HCT116 (cell line): ENCODE measurements around the gene SLC28A3. TPM values are rescaled to one million over a fixed set of nuclear protein-coding genes. Genes with fewer than 3 reads are reported as not detected.

Experiments
- ATAC-seq: fragments of 200-7000 bp; cut with Tn5 transposase; 2 replicates; pipeline ENCODE4 v1.9.1; 2020; ENCODE audit warnings: mild to moderate bottlenecking, moderate library complexity
- BruUV-seq: library from RNA; stranded (reverse); fragments of 400-500 nt; replicated peaks from 2 replicates; lab custom pipeline; 2021; lab: Mats Ljungman, UMichigan
- CTCF ChIA-PET: fragments of 300-600 bp; sonication (Branson Sonifier 250); formaldehyde crosslinking; loops from one replicate; lab custom pipeline; 2021; ENCODE audit warnings: antibody characterized with exemption; lab: Charles Lee
- POLR2A ChIA-PET: fragments of 300-600, 350-600 bp; sonication (Branson Sonifier 250); formaldehyde crosslinking; loops from one replicate; lab custom pipeline; 2021; ENCODE audit warnings: antibody characterized with exemption; lab: Charles Lee
- RAD21 ChIA-PET, 2 experiments: fragments of 300-600 bp; sonication (Branson Sonifier 250); formaldehyde crosslinking; loops; one replicate each; lab custom pipeline; 2023; ENCODE audit warnings: low total read pairs in 2 of 2; ENCODE audit not compliant: uncharacterized antibody in 2 of 2, unreplicated experiment in 2 of 2, low non-redundant PET in 1 of 2; lab: Charles Lee
- DNase-seq: peaks from one replicate; pipeline ENCODE4 v3.0.0-alpha.2; 2010; ENCODE audit warnings: low read depth, low spot score
- H2AFZ ChIP-seq: fragments of 200-600 bp; shearing (Covaris generic), sonication (generic); 2 replicates; pipeline ENCODE4 v1.6.1; 2017; ENCODE audit warnings: low read depth, mixed run types, mixed read lengths, antibody characterized with exemption, low read length; ENCODE audit not compliant: poor library complexity, severe bottlenecking
- H3K27ac ChIP-seq: 2 replicates; pipeline ENCODE4 v1.5.1; 2012; ENCODE audit warnings: low read depth, low read length
- H3K27me3 ChIP-seq: fragments of 200-600 bp; sonication (generic); 2 replicates; pipeline ENCODE4 v1.6.1; 2016; ENCODE audit warnings: mixed run types, low read length, mixed read lengths; ENCODE audit not compliant: insufficient read depth
- H3K36me3 ChIP-seq, 2 experiments: fragments of 200-500 bp in 1 of 2; fragments of 200-600 bp in 1 of 2; sonication (Bioruptor generic) in 1 of 2; sonication (generic) in 1 of 2; 2 replicates each; pipeline versions ENCODE4 v1.5.1 to v1.6.1; 2014 to 2016; ENCODE audit warnings: low read length in 2 of 2, inconsistent platforms in 1 of 2, mixed read lengths in 1 of 2, mixed run types in 1 of 2; ENCODE audit not compliant: insufficient read depth in 2 of 2, control insufficient read depth in 1 of 2
- H3K4me1 ChIP-seq, 2 experiments: fragments of 200-600 bp in 1 of 2; sonication (generic) in 1 of 2; 2 replicates each; pipeline versions ENCODE4 v1.5.1 to v1.6.1; 2012 to 2017; ENCODE audit warnings: low read length in 2 of 2, inconsistent platforms in 1 of 2, mild to moderate bottlenecking in 1 of 2, mixed read lengths in 1 of 2, mixed run types in 1 of 2, moderate library complexity in 1 of 2; ENCODE audit not compliant: insufficient read depth in 2 of 2, control insufficient read depth in 1 of 2
- H3K4me2 ChIP-seq: fragments of 200-600 bp; sonication (generic); 2 replicates; pipeline ENCODE4 v1.6.1; 2017; ENCODE audit warnings: mixed run types, low read length, mixed read lengths
- H3K4me3 ChIP-seq, 2 experiments: fragments of 200-600 bp in 1 of 2; sonication (generic) in 1 of 2; replicated peaks in 1 of 2; 2 replicates each; pipeline ENCODE4 v1.5.1; 2011 to 2016; ENCODE audit warnings: low read length in 2 of 2, control low read depth in 1 of 2, low read depth in 1 of 2, mild to moderate bottlenecking in 1 of 2, mixed read lengths in 1 of 2, mixed run types in 1 of 2
- H3K79me2 ChIP-seq: fragments of 200-600 bp; sonication (generic); 2 replicates; pipeline ENCODE4 v1.6.1; 2017; ENCODE audit warnings: mild to moderate bottlenecking, mixed run types, low read length, moderate library complexity, mixed read lengths; ENCODE audit not compliant: insufficient read depth
- H3K9ac ChIP-seq: fragments of 200-600 bp; sonication (generic); 2 replicates; pipeline ENCODE4 v1.6.1; 2016; ENCODE audit warnings: low read length, mixed read lengths
- H3K9me2 ChIP-seq: fragments of 200-600 bp; sonication (generic), shearing (Covaris generic); 2 replicates; pipeline ENCODE4 v1.6.1; 2017; ENCODE audit warnings: mixed run types, mild to moderate bottlenecking, moderate library complexity; ENCODE audit not compliant: insufficient read depth
- H3K9me3 ChIP-seq, 2 experiments: fragments of 200-500 bp in 1 of 2; fragments of 200-600 bp in 1 of 2; sonication (Bioruptor generic) in 1 of 2; sonication (generic) in 1 of 2; 2 replicates each; pipeline ENCODE4 v1.6.1; 2014 to 2017; ENCODE audit warnings: low read length in 2 of 2, mixed read lengths in 2 of 2, inconsistent platforms in 1 of 2, low read depth in 1 of 2, mild to moderate bottlenecking in 1 of 2, mixed run types in 1 of 2, moderate library complexity in 1 of 2; ENCODE audit not compliant: control insufficient read depth in 1 of 2, insufficient read depth in 1 of 2
- H4K20me1 ChIP-seq: fragments of 200-600 bp; sonication (generic), shearing (Covaris generic); 2 replicates; pipeline ENCODE4 v1.6.1; 2017; ENCODE audit warnings: mixed run types, mild to moderate bottlenecking, moderate library complexity; ENCODE audit not compliant: insufficient read depth
- CTCF ChIP-seq, 3 experiments: fragments of 200-600 bp in 1 of 3; sonication (generic) in 1 of 3; IDR thresholded peaks in 2 of 3; conservative IDR thresholded peaks in 1 of 3; 2 replicates each; pipeline ENCODE4 v1.5.1; 2012 to 2017; ENCODE audit warnings: low read depth in 2 of 3, low read length in 2 of 3, antibody characterized with exemption in 1 of 3, borderline replicate concordance in 1 of 3, control low read depth in 1 of 3, mild to moderate bottlenecking in 1 of 3, mixed read lengths in 1 of 3, mixed run types in 1 of 3, moderate library complexity in 1 of 3; ENCODE audit not compliant: insufficient read depth in 1 of 3
- EGR1 ChIP-seq: IDR thresholded peaks from 2 replicates; pipeline ENCODE4 v1.6.1; 2012; ENCODE audit warnings: low read depth
- ELF1 ChIP-seq: IDR thresholded peaks from 2 replicates; pipeline ENCODE4 v1.6.1; 2012; ENCODE audit warnings: low read depth, borderline replicate concordance
- EZH2phosphoT487 ChIP-seq: fragments of 200-600 bp; IDR thresholded peaks from 2 replicates; pipeline ENCODE4 v1.6.1; 2018; ENCODE audit warnings: antibody characterized with exemption, borderline replicate concordance
- MAX ChIP-seq: IDR thresholded peaks from 2 replicates; pipeline ENCODE4 v1.6.1; 2012
- POLR2A ChIP-seq: IDR thresholded peaks from 2 replicates; pipeline ENCODE4 v1.7.0; 2011; ENCODE audit warnings: borderline replicate concordance; ENCODE audit not compliant: insufficient read depth, insufficient read length; ENCODE audit errors: extremely low read depth
- RAD21 ChIP-seq: IDR thresholded peaks from 2 replicates; pipeline ENCODE4 v1.6.1; 2012; ENCODE audit warnings: low read depth, mild to moderate bottlenecking
- SIN3A ChIP-seq: IDR thresholded peaks from 2 replicates; pipeline ENCODE4 v1.6.1; 2012; ENCODE audit warnings: low read depth
- TCF7L2 ChIP-seq: IDR thresholded peaks from 2 replicates; pipeline ENCODE4 v1.7.0; 2011; ENCODE audit warnings: borderline replicate concordance, inconsistent platforms; ENCODE audit not compliant: insufficient read depth, insufficient read length; ENCODE audit errors: extremely low read depth
- ZFX ChIP-seq: fragments of 450-650 bp; IDR thresholded peaks from 2 replicates; pipeline ENCODE4 v1.6.1; 2017
- intact Hi-C: fragments of 100-400 bp; cut with micrococcal nuclease; formaldehyde crosslinking; loops from 2 replicates; pipeline ENCODE4 v1.10.0; 2022
- total RNA-seq: library from RNA; stranded (reverse); gene quantifications from one replicate; pipeline ENCODE4 v1.2.1, GENCODE V29; 2021; ENCODE audit not compliant: unreplicated experiment
- TF ChIP-seq, protein P1 (sequence below): IDR thresholded peaks from 2 replicates; pipeline ENCODE4 v1.6.1; 2012
- TF ChIP-seq, protein P2 (sequence below): IDR thresholded peaks from 2 replicates; pipeline ENCODE4 v1.6.1; 2011; ENCODE audit warnings: mild to moderate bottlenecking, low read length, moderate library complexity; ENCODE audit not compliant: insufficient replicate concordance; ENCODE audit errors: extremely low read depth

The SLC28A3 gene
- total RNA-seq, 1 experiment from 2014 or later = not detected

- TF ChIP-seq SIN3A (no peak), EZH2phosphoT487 (no peak), ZFX (no peak)
Measured at GRCh38 chr9:84318981-84319380, 21.6 kb downstream of the SLC28A3 start (continued).

DNA sequence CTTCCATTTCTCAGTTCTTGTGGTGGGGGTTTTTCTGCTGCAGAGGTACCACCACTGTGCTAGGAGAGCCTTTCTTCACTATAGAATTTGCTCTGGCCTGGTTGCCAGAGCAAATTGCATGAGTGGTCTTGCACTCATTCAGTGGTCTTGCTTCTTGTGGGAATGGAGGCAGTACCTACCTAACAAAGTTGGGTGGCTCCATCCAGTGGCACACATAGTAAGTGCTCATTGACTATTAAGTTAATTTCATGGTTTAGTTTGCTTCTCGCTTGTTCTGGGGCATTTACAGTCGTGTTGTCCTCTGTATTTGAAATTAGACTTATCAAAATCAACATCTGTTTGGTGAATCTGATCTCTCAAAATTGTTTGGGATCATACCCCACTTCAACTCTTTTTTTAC, 23.0 kb downstream of the SLC28A3 start:
- BruUV-seq = no TSS peak
- no peak overlapping the region for H3K4me3 ChIP-seq
- H3K9ac ChIP-seq = no peak overlapping the region
- H4K20me1 ChIP-seq = no peaks in the 10 kb centered on the region
- no peaks in the 10 kb centered on the region for H3K9me2 ChIP-seq
- ATAC-seq (peak; percentile 47; the same call in 1 of the 2 replicates), DNase-seq (peak; percentile 4)
- intact Hi-C loops = loop anchor here (5.0 kb wide), 3 partner anchors 55 to 480 kb away; no protein-coding TSS in a partner anchor
- POLR2A ChIA-PET = no interaction called here
- no peak for TF ChIP-seq TCF7L2
- peak; percentile 43 for TF ChIP-seq RAD21
- TF ChIP-seq MAX = no peak
- TF ChIP-seq, protein P1, sequence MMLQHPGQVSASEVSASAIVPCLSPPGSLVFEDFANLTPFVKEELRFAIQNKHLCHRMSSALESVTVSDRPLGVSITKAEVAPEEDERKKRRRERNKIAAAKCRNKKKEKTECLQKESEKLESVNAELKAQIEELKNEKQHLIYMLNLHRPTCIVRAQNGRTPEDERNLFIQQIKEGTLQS = no peak
- peak in 2 of 3 experiments; percentile 14 to 50; a peak in 2 of 6 replicates for TF ChIP-seq CTCF (IDR thresholded peaks at IDR 0.05 in 2 of 3, conservative IDR thresholded peaks at IDR 0.05 in 1 of 3; ENCODE audit: borderline replicate concordance in 1 of 3, insufficient read depth in 1 of 3, low read depth in 2 of 3, low read length in 2 of 3)
- TF ChIP-seq, protein P2, sequence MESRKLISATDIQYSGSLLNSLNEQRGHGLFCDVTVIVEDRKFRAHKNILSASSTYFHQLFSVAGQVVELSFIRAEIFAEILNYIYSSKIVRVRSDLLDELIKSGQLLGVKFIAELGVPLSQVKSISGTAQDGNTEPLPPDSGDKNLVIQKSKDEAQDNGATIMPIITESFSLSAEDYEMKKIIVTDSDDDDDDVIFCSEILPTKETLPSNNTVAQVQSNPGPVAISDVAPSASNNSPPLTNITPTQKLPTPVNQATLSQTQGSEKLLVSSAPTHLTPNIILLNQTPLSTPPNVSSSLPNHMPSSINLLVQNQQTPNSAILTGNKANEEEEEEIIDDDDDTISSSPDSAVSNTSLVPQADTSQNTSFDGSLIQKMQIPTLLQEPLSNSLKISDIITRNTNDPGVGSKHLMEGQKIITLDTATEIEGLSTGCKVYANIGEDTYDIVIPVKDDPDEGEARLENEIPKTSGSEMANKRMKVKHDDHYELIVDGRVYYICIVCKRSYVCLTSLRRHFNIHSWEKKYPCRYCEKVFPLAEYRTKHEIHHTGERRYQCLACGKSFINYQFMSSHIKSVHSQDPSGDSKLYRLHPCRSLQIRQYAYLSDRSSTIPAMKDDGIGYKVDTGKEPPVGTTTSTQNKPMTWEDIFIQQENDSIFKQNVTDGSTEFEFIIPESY = no peak
- TF ChIP-seq ELF1 = no peak
- no peak for TF ChIP-seq EGR1
- no peak for TF ChIP-seq POLR2A
- CTCF ChIA-PET = no interaction called here
- H3K9me3 ChIP-seq = no peaks in the 10 kb centered on the region
- H3K4me2 ChIP-seq = no peak overlapping the region
- H2AFZ ChIP-seq = no peak overlapping the region
- no peak overlapping the region for H3K27ac ChIP-seq
- H3K27me3 ChIP-seq = no peaks in the 10 kb centered on the region
- RAD21 ChIA-PET = no interaction called here
- no peaks in the 10 kb centered on the region for H3K36me3 ChIP-seq
- no peaks in the 10 kb centered on the region for H3K79me2 ChIP-seq
- H3K4me1 ChIP-seq = no peaks in the 10 kb centered on the region
